Panc1 (cell line): ENCODE data around the gene ZRANB3.

Experiments used
- POLR2AphosphoS5 ChIP-seq: IDR thresholded peaks from 2 replicates; pipeline ENCODE4 v1.6.1; 2012; ENCODE audit warnings: mild to moderate bottlenecking, low read depth, low read length, moderate library complexity
- TCF7L2 ChIP-seq: IDR thresholded peaks from 2 replicates; pipeline ENCODE4 v1.6.1; 2011; ENCODE audit warnings: mild to moderate bottlenecking, low read depth, low read length, inconsistent platforms
- TF ChIP-seq, protein P1 (sequence below): fragments of 450-650 bp; IDR thresholded peaks from 2 replicates; pipeline ENCODE4 v1.5.1; 2017; ENCODE audit warnings: mild to moderate bottlenecking
- TF ChIP-seq, protein P2 (sequence below), 2 experiments: IDR thresholded peaks; 2 replicates each; pipeline ENCODE4 v1.6.1; 2011 to 2012; ENCODE audit warnings: low read depth in 2 of 2, control low read depth in 1 of 2, low read length in 1 of 2, mild to moderate bottlenecking in 1 of 2, moderate library complexity in 1 of 2; ENCODE audit not compliant: insufficient read depth in 1 of 2

DNA sequence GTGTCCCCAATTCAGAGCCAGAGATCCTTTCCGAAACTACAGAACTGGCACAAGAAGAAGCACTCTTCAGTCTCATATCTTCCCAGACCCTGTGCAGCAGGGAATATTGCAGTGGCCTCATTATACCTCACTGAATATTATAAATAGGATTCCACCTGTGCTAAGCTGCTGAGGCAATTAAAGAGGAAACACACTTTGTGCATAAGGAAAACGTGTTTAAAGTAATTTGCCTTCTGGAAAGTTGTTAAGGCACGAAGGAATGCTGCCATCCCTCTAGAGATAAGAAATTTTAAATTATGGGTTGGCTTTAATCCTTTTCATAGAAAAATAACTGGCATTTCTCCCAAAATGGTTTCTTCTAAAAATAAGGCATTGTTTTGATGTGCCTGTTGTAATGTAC, 245.6 kb downstream of the ZRANB3 start:
- TF ChIP-seq, protein P1, sequence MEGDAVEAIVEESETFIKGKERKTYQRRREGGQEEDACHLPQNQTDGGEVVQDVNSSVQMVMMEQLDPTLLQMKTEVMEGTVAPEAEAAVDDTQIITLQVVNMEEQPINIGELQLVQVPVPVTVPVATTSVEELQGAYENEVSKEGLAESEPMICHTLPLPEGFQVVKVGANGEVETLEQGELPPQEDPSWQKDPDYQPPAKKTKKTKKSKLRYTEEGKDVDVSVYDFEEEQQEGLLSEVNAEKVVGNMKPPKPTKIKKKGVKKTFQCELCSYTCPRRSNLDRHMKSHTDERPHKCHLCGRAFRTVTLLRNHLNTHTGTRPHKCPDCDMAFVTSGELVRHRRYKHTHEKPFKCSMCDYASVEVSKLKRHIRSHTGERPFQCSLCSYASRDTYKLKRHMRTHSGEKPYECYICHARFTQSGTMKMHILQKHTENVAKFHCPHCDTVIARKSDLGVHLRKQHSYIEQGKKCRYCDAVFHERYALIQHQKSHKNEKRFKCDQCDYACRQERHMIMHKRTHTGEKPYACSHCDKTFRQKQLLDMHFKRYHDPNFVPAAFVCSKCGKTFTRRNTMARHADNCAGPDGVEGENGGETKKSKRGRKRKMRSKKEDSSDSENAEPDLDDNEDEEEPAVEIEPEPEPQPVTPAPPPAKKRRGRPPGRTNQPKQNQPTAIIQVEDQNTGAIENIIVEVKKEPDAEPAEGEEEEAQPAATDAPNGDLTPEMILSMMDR = no peak
- TF ChIP-seq, protein P2, sequence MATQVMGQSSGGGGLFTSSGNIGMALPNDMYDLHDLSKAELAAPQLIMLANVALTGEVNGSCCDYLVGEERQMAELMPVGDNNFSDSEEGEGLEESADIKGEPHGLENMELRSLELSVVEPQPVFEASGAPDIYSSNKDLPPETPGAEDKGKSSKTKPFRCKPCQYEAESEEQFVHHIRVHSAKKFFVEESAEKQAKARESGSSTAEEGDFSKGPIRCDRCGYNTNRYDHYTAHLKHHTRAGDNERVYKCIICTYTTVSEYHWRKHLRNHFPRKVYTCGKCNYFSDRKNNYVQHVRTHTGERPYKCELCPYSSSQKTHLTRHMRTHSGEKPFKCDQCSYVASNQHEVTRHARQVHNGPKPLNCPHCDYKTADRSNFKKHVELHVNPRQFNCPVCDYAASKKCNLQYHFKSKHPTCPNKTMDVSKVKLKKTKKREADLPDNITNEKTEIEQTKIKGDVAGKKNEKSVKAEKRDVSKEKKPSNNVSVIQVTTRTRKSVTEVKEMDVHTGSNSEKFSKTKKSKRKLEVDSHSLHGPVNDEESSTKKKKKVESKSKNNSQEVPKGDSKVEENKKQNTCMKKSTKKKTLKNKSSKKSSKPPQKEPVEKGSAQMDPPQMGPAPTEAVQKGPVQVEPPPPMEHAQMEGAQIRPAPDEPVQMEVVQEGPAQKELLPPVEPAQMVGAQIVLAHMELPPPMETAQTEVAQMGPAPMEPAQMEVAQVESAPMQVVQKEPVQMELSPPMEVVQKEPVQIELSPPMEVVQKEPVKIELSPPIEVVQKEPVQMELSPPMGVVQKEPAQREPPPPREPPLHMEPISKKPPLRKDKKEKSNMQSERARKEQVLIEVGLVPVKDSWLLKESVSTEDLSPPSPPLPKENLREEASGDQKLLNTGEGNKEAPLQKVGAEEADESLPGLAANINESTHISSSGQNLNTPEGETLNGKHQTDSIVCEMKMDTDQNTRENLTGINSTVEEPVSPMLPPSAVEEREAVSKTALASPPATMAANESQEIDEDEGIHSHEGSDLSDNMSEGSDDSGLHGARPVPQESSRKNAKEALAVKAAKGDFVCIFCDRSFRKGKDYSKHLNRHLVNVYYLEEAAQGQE (IDR thresholded peaks at IDR 0.05; ENCODE audit: insufficient read depth in 1 of 2, low read depth in 2 of 2, low read length in 1 of 2) = no peak
- no peak for TF ChIP-seq POLR2AphosphoS5
- no peak for TF ChIP-seq TCF7L2
